ENCODE measurements around the gene ROR1.

ROR1 gene

DNA sequence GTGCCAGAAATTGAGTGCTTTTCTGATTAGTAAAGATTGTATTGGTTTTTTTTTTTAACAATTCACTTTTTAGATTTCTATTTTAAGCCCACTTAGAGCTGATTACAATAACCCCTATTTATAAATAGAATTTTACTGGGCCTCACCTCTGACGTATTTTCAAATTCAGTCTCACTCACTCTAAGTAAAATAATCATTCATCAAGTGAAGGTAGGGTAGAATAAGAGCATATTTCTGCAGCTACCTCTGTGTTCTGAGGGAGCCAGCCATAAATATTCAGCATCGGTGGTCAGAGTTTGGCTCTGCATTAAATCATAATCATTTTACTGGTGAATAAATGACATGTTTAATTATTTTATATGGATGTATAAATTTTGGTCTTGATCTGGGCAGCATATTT is 333.8 kb downstream of the ROR1 start:
- no peaks in the 10 kb centered on the region for H3K36me3 ChIP-seq (ENCODE audit: control insufficient read depth, insufficient read depth, low read length)
- no peak overlapping the region for H3K9ac ChIP-seq (ENCODE audit: low read length)
- no peaks in the 10 kb centered on the region for H3K27me3 ChIP-seq (ENCODE audit: control insufficient read depth, insufficient read depth, low read length)
- no peaks in the 10 kb centered on the region for H3K9me3 ChIP-seq (ENCODE audit: control insufficient read depth, low read length)
- no peaks in the 10 kb centered on the region for H3K4me1 ChIP-seq (ENCODE audit: control insufficient read depth, insufficient read depth, low read length)
- H3K4me3 ChIP-seq (ENCODE audit: low read length): no peak overlapping the region

DNA sequence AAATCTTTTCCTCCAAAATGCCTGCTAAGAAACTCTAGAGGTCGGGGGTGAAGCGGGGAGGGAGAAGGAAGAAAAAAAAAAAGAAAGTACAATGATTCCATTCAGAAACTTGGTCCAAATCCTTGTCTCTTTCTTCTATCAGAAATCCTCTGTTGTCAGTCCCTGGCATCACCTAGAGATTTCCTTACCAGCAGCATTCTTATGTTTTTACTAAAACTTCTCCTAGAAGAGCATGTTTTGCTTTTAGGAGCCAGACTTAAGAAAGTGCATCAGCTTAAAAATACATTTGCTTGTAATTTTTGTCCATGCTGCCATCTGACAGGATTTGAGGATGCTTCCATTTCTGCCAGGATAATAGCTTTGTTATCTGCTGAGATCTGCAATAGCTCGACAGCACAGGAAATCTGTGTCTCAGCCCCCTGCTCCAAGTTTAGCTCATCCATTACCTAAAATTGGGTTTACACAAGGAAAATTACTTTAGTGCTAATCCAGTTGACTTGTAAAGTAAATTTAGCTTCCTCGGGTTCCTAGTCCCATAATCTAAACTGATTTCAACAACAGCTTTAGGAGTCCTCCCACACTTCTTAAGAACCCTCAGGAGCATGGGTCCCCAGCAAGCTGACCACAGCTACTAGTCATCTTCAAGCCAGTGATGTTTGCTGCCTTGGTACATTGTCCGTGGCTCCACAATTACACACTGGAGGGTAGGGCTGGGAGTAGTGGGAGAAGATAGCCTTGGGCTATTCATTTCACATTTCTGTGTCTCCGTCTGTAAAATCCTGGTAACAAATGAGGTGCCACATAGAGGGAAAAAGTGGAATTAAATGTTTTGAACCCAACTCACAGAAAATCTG is 337.3 kb downstream of the ROR1 start:
- Histone ChIP-seq H3K9me3 (ENCODE audit: control insufficient read depth, low read length) (no peaks in the 10 kb centered on the region), H3K4me1 (ENCODE audit: control insufficient read depth, insufficient read depth, low read length) (no peaks in the 10 kb centered on the region), H3K36me3 (ENCODE audit: control insufficient read depth, insufficient read depth, low read length) (no peaks in the 10 kb centered on the region), H3K27me3 (ENCODE audit: control insufficient read depth, insufficient read depth, low read length) (no peaks in the 10 kb centered on the region), H3K4me3 (ENCODE audit: low read length) (no peak overlapping the region), H3K9ac (ENCODE audit: low read length) (no peak overlapping the region)

DNA sequence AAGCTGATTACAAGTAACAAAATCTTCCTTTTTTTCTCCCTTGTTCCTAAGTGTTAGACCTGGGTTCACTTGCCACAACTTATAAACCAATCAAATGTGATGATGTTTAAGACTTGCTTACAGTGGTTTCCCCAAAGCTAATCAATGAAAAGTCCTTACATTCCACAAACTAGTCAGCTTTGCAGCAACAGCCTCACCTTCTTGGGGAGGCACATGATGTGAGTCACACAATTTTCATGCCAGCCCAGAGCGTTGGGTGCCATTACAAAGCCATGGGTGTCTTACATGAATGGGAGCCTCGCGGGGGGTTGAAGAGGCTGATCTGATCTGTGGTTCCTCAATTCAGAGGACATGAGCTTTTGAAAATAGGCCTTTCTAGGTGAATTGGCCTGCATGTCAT is 338.0 kb downstream of the ROR1 start:
- Histone ChIP-seq H3K4me1 (ENCODE audit: control insufficient read depth, insufficient read depth, low read length) (no peaks in the 10 kb centered on the region), H3K9me3 (ENCODE audit: control insufficient read depth, low read length) (no peaks in the 10 kb centered on the region), H3K36me3 (ENCODE audit: control insufficient read depth, insufficient read depth, low read length) (no peaks in the 10 kb centered on the region), H3K4me3 (ENCODE audit: low read length) (no peak overlapping the region), H3K9ac (ENCODE audit: low read length) (no peak overlapping the region), H3K27me3 (ENCODE audit: control insufficient read depth, insufficient read depth, low read length) (no peaks in the 10 kb centered on the region)

DNA sequence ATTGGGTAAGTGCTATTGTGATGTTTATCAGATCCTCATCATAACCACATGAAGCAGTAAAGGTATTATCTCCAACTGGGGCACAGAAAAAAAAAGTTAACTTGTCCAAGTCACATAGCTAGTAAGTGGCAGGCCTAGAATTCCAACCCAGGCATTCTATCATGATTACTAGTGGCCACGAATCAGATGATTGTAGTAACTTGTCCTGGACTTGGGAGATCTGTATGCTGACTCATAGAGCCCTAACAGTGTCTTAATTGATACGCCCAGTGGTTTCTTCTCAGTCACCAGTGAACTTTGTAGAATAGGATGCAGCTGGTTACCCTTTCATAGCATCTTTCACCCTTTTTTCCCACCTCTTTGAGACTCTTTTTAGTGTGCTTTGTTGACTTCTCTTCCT is 338.5 kb downstream of the ROR1 start:
- Histone ChIP-seq H3K9ac (ENCODE audit: low read length) (no peak overlapping the region), H3K36me3 (ENCODE audit: control insufficient read depth, insufficient read depth, low read length) (no peaks in the 10 kb centered on the region)

DNA sequence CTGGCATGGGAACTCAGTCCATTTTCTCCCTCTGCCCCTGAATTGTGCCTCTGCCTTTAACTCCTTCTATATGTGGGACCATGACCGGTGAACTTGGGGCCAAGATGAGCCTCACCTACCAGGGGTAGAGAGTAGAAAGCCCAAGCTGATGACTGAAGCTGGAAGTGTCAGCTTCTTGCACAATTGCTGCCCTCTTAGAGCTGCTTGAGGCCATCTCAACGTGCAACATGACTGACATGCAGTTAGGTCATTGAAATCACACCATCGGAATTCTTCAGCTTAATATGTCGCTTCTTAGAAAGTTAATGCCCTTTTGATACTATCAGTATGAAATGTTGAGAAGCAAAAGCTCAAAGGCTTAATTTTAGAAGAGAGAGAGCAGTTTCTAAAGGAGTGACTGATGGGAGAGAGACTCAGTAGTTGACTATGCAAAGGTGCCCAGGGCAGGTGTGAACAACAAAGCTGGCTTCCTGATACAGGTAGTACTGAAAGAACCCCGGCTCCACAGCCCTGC is 340.3 kb downstream of the ROR1 start:
- H3K9me3 ChIP-seq (ENCODE audit: control insufficient read depth, low read length): no peaks in the 10 kb centered on the region
- no peak overlapping the region for H3K4me3 ChIP-seq (ENCODE audit: low read length)
- no peaks in the 10 kb centered on the region for H3K36me3 ChIP-seq (ENCODE audit: control insufficient read depth, insufficient read depth, low read length)
- no peaks in the 10 kb centered on the region for H3K4me1 ChIP-seq (ENCODE audit: control insufficient read depth, insufficient read depth, low read length)
- no peaks in the 10 kb centered on the region for H3K27me3 ChIP-seq (ENCODE audit: control insufficient read depth, insufficient read depth, low read length)
- no peak overlapping the region for H3K9ac ChIP-seq (ENCODE audit: low read length)

More for the DNA sequence above, 338.5 kb downstream of the ROR1 start:
- no peak overlapping the region for H3K4me3 ChIP-seq (ENCODE audit: low read length)
- no peaks in the 10 kb centered on the region for H3K9me3 ChIP-seq (ENCODE audit: control insufficient read depth, low read length)
- H3K27me3 ChIP-seq (ENCODE audit: control insufficient read depth, insufficient read depth, low read length): no peaks in the 10 kb centered on the region
- no peaks in the 10 kb centered on the region for H3K4me1 ChIP-seq (ENCODE audit: control insufficient read depth, insufficient read depth, low read length)

DNA sequence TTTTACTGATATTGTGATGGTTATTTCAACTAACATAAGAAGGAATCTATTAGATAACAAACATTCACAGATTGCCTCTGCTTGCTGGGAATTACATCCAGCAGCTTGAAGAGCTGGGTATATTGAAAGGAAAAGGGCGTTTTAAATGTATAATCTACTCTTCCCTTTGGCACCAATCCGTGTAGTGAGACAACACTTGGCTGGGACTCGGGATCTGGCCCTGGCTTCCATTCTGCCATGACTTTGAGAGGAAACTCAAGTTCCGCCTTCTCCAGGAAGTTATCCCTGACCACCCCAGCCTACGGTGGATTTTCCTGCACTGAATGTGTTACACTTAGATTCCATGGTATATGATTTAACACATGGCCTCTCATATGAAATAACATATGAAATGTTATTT is 342.7 kb downstream of the ROR1 start:
- no peak overlapping the region for H3K9ac ChIP-seq (ENCODE audit: low read length)
- H3K9me3 ChIP-seq (ENCODE audit: control insufficient read depth, low read length): no peaks in the 10 kb centered on the region
- no peaks in the 10 kb centered on the region for H3K27me3 ChIP-seq (ENCODE audit: control insufficient read depth, insufficient read depth, low read length)
- no peak overlapping the region for H3K4me3 ChIP-seq (ENCODE audit: low read length)
- H3K4me1 ChIP-seq (ENCODE audit: control insufficient read depth, insufficient read depth, low read length): no peaks in the 10 kb centered on the region
- H3K36me3 ChIP-seq (ENCODE audit: control insufficient read depth, insufficient read depth, low read length): no peaks in the 10 kb centered on the region

DNA sequence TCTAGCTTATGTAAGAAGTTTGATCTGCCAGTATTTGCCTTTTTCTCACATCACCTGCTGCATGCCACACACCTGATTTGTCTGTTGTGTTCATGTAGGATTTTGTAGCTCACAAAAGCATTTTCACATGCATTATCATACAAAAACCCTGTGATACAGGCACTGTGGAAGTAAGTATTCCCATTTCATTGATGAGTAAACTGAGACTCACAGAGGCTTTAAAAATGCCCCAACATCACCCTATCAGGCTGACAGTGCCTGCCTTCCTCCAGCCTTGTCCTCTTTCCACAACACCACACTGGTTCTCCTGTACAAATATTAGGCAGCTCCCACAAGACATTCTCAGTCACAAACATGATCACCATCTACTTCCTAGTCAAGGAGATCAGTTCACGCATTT is 343.7 kb downstream of the ROR1 start:
- Histone ChIP-seq H3K27me3 (ENCODE audit: control insufficient read depth, insufficient read depth, low read length) (no peaks in the 10 kb centered on the region), H3K36me3 (ENCODE audit: control insufficient read depth, insufficient read depth, low read length) (no peaks in the 10 kb centered on the region), H3K4me3 (ENCODE audit: low read length) (no peak overlapping the region), H3K4me1 (ENCODE audit: control insufficient read depth, insufficient read depth, low read length) (no peaks in the 10 kb centered on the region), H3K9me3 (ENCODE audit: control insufficient read depth, low read length) (no peaks in the 10 kb centered on the region), H3K9ac (ENCODE audit: low read length) (no peak overlapping the region)

DNA sequence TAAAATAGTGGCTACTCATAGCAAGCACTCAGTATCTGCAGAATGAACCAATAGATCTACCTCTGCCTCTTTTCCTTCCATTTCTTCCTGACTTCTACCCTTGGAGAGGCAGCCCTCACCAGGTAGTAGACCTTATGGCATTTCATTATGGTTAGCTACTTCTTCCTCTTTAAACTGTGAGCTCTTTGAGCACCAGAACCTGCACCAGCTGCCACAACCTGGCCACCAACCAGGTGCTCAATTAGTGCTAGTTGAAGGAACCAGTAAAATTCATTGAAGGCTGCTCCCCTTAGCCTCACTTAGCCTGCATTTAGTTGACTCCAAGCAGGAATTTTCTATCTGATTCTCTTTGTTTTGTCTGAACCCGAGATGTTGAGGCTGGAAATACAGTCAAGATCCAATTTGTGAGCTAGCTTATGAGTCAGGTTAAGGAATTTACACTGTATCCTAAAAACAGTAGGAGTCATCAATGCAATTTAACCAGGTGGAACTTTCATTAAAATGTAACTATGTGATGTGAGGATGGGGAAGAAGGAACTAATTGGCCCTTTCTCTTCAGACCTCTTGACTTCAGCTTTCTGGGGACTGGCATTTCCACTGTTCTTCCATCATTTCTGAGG is 348.1 kb downstream of the ROR1 start:
- no peak overlapping the region for H3K4me3 ChIP-seq (ENCODE audit: low read length)
- H3K9me3 ChIP-seq (ENCODE audit: control insufficient read depth, low read length): no peaks in the 10 kb centered on the region
- H3K36me3 ChIP-seq (ENCODE audit: control insufficient read depth, insufficient read depth, low read length): no peaks in the 10 kb centered on the region
- no peaks in the 10 kb centered on the region for H3K4me1 ChIP-seq (ENCODE audit: control insufficient read depth, insufficient read depth, low read length)
- no peak overlapping the region for H3K9ac ChIP-seq (ENCODE audit: low read length)
- no peaks in the 10 kb centered on the region for H3K27me3 ChIP-seq (ENCODE audit: control insufficient read depth, insufficient read depth, low read length)

DNA sequence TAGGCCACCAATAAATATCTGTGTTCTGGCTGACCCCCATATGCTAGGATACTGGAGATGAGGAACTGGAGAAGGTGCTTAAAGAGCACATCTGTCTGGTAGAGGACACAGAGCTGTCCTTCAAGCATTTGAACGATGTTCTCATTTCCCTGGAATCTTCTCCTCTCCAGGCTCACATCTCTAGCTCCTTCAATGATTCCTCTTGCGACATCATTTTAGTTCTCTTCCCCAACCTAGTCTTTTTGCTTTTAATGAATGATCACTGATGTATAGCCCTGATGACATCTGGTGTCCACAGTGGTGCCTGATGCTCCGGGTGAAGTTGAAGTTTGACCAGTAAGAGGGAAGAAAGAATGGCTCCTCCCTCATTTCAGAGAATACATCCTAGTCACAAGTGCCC is 348.8 kb downstream of the ROR1 start:
- Histone ChIP-seq H3K9ac (ENCODE audit: low read length) (no peak overlapping the region), H3K4me1 (ENCODE audit: control insufficient read depth, insufficient read depth, low read length) (no peaks in the 10 kb centered on the region), H3K36me3 (ENCODE audit: control insufficient read depth, insufficient read depth, low read length) (no peaks in the 10 kb centered on the region), H3K9me3 (ENCODE audit: control insufficient read depth, low read length) (no peaks in the 10 kb centered on the region), H3K4me3 (ENCODE audit: low read length) (no peak overlapping the region), H3K27me3 (ENCODE audit: control insufficient read depth, insufficient read depth, low read length) (no peaks in the 10 kb centered on the region)

DNA sequence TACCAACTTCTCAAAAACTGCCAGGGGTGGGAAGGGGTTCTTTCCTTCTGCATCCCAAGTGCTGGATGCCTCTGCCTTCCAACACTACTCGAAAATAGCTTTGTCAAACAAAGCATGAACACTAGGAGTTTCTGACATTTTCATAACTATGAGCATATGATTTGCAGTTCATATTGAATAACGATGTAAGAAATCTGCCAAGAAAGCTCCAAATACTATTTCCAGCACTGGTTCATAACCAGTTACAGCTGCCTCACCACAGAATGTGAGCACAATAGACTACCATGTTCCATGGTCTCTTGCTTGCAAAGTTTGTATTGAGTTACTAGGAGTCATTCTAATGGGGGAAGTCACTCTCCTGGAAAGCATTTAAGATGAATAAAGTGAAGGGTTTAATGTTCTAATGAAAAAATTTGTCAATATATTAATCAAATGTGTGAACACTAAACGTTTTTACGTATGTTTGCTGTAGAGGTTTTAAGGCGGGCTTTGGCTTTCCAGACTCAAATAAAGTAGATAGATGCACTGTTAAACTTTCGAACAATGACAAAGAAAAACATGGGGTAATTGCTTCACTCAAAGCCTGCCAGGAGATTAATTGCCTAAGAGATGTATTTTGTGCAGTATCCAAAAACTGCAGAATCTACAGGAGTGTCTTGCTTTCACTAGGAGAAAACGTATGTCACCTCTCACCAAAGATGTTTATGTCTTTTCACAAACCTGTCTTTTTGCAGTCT is 351.1 kb downstream of the ROR1 start:
- Histone ChIP-seq H3K4me1 (ENCODE audit: control insufficient read depth, insufficient read depth, low read length) (no peaks in the 10 kb centered on the region), H3K27me3 (ENCODE audit: control insufficient read depth, insufficient read depth, low read length) (no peaks in the 10 kb centered on the region), H3K4me3 (ENCODE audit: low read length) (no peak overlapping the region), H3K36me3 (ENCODE audit: control insufficient read depth, insufficient read depth, low read length) (no peaks in the 10 kb centered on the region), H3K9ac (ENCODE audit: low read length) (no peak overlapping the region), H3K9me3 (ENCODE audit: control insufficient read depth, low read length) (no peaks in the 10 kb centered on the region)

DNA sequence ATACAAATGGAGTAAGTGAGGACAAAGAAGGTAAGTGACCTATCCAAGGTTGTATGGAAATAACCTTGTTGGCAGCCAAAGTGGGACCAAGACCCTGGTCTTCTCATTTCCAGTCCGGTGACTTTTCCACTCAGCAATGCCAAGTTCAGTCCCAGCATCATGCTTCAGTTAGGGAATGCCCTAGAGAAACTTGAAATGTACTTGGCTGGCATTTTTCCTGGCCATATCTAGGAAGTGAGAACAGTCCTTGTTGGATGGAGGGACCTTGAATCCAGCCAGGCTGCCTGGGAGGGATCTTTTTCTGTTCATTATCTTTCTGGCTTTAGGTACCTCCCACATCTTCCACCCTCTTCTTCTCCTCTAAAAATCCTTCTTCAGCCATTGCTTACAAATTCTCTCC is 352.8 kb downstream of the ROR1 start:
- Histone ChIP-seq H3K4me1 (ENCODE audit: control insufficient read depth, insufficient read depth, low read length) (no peaks in the 10 kb centered on the region), H3K36me3 (ENCODE audit: control insufficient read depth, insufficient read depth, low read length) (no peaks in the 10 kb centered on the region), H3K4me3 (ENCODE audit: low read length) (no peak overlapping the region), H3K9ac (ENCODE audit: low read length) (no peak overlapping the region), H3K27me3 (ENCODE audit: control insufficient read depth, insufficient read depth, low read length) (no peaks in the 10 kb centered on the region), H3K9me3 (ENCODE audit: control insufficient read depth, low read length) (no peaks in the 10 kb centered on the region)

DNA sequence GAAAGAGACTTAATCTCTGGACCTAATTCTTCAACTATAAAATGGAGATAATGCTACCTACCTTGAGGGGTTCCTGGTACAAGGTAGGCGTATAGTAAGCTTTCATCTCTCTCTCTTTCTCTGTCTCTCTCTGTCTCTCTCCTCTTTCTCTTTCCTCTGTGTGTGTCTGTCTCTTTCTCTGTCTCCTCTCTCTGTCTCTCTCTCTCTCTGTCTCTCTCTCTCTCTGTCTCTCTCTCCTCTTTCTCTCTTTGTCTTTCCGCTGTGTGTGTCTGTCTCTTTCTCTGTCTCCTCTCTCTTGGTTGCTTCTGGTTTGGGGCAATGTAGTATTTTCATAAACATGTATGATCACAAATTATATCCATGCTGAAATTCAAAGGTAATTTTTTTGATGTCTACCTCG is 353.5 kb downstream of the ROR1 start:
- Histone ChIP-seq H3K36me3 (ENCODE audit: control insufficient read depth, insufficient read depth, low read length) (no peaks in the 10 kb centered on the region), H3K4me3 (ENCODE audit: low read length) (no peak overlapping the region), H3K27me3 (ENCODE audit: control insufficient read depth, insufficient read depth, low read length) (no peaks in the 10 kb centered on the region), H3K4me1 (ENCODE audit: control insufficient read depth, insufficient read depth, low read length) (no peaks in the 10 kb centered on the region), H3K9ac (ENCODE audit: low read length) (no peak overlapping the region), H3K9me3 (ENCODE audit: control insufficient read depth, low read length) (no peaks in the 10 kb centered on the region)
